PFSK-1 (cell line): ENCODE measurements around the gene FUT7.

Experiments used
- POLR2AphosphoS5 ChIP-seq: IDR thresholded peaks from 2 replicates; pipeline ENCODE4 v1.6.1; 2012; ENCODE audit warnings: low read depth, mild to moderate bottlenecking, control low read depth, low read length, moderate library complexity
- TAF1 ChIP-seq: IDR thresholded peaks from 2 replicates; pipeline ENCODE4 v1.6.1; 2012; ENCODE audit warnings: low read length, control low read depth, borderline replicate concordance; ENCODE audit not compliant: insufficient read depth

GRCh38 chr9:137075275-137075775 lies 43.4 kb upstream of the FUT7 start:
- no peak for TF ChIP-seq POLR2AphosphoS5
- TF ChIP-seq TAF1: no peak
